Testis (tissue), 3 donors: ENCODE results near the gene SLC34A1. TPM values are rescaled to one million over a fixed set of nuclear protein-coding genes. Genes with fewer than 3 reads are reported as not detected.

Experiments used
- DNase-seq: peaks from one replicate; pipeline ENCODE4 v3.0.0-alpha.2; 2019
- H3K27ac ChIP-seq, 2 donors: fragments of 200-600 bp; sonication (generic); one replicate each; pipeline ENCODE4 v1.5.1; 2019
- H3K27me3 ChIP-seq: fragments of 200-600 bp; sonication (generic); one replicate; pipeline ENCODE4 v1.5.1; 2019
- H3K36me3 ChIP-seq: fragments of 200-600 bp; sonication (generic); one replicate; pipeline ENCODE4 v1.5.1; 2017; ENCODE audit warnings: low read depth; ENCODE audit errors: missing control alignments
- H3K4me1 ChIP-seq: fragments of 200-600 bp; sonication (generic); one replicate; pipeline ENCODE4 v1.5.1; 2019
- H3K4me3 ChIP-seq, 2 donors: fragments of 200-600 bp; sonication (generic); one replicate each; pipeline ENCODE4 v1.5.1; 2017 to 2019
- H3K9me3 ChIP-seq: fragments of 200-600 bp; sonication (generic); one replicate; pipeline ENCODE4 v1.5.1; 2017
- POLR2A ChIP-seq: fragments of 450-650 bp; IDR thresholded peaks from one replicate; pipeline ENCODE4 v1.6.1; 2017; ENCODE audit warnings: antibody characterized with exemption, mild to moderate bottlenecking, moderate library complexity
- WGBS, 2 donors: methylation state at CpG; one replicate each; pipeline ENCODE4 v1.1.5; 2018; 5-methylcytosine and 5-hydroxymethylcytosine counted together
- intact Hi-C: fragments of 100-400 bp; cut with DNase I; formaldehyde crosslinking; loops from one replicate; pipeline ENCODE4 v1.15.1; 2023; ENCODE audit warnings: low total_unique reads
- polyA plus RNA-seq: library from polyadenylated mRNA; stranded (reverse); fragments of 350-450 nt; fragmentation: Illumina TruSeq; extraction: RNeasy Lipid Tissue Mini Kit (QIAGEN cat#74804); gene quantifications from one replicate; pipeline ENCODE4 v1.2.3, GENCODE V29; 2014; ENCODE audit warnings: low read depth, low replicate concordance; ENCODE audit not compliant: insufficient read depth
- total RNA-seq, 2 donors: library from RNA; depleted of rRNA; stranded (reverse); fragments of >200 nt; gene quantifications; one replicate each; pipeline ENCODE4 v1.2.3, GENCODE V29; 2016
- TF ChIP-seq, protein P1 (sequence below), 3 experiments: fragments of 450-650 bp in 2 of 3; fragments of 200-600 bp in 1 of 3; sonication (generic) in 1 of 3; IDR thresholded peaks; one replicate each; pipeline ENCODE4 v1.5.1; 2016 to 2019; ENCODE audit warnings: antibody characterized with exemption in 3 of 3, mild to moderate bottlenecking in 2 of 3, moderate library complexity in 1 of 3

The SLC34A1 gene
- total and polyA plus RNA-seq, 3 donors from 2014 or later, result 0.19 TPM; not detected in 2

GRCh38 chr5:177354711-177355110 lies 29.5 kb upstream of the SLC34A1 start:
- intact Hi-C loops, result no loop called here
- no peak overlapping the region for H3K4me3 ChIP-seq
- no peak overlapping the region for H3K27ac ChIP-seq
- H3K27me3 ChIP-seq, result no peaks in the 10 kb centered on the region
- no peak for DNase-seq
- TF ChIP-seq, protein P1, sequence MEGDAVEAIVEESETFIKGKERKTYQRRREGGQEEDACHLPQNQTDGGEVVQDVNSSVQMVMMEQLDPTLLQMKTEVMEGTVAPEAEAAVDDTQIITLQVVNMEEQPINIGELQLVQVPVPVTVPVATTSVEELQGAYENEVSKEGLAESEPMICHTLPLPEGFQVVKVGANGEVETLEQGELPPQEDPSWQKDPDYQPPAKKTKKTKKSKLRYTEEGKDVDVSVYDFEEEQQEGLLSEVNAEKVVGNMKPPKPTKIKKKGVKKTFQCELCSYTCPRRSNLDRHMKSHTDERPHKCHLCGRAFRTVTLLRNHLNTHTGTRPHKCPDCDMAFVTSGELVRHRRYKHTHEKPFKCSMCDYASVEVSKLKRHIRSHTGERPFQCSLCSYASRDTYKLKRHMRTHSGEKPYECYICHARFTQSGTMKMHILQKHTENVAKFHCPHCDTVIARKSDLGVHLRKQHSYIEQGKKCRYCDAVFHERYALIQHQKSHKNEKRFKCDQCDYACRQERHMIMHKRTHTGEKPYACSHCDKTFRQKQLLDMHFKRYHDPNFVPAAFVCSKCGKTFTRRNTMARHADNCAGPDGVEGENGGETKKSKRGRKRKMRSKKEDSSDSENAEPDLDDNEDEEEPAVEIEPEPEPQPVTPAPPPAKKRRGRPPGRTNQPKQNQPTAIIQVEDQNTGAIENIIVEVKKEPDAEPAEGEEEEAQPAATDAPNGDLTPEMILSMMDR (IDR thresholded peaks at IDR 0.05), result no peak
- TF ChIP-seq POLR2A, result no peak
- H3K36me3 ChIP-seq, result no peaks in the 10 kb centered on the region
- peaks cover 12% of the 10 kb centered on the region for H3K4me1 ChIP-seq
- H3K9me3 ChIP-seq, result no peaks in the 10 kb centered on the region
- WGBS, 2 donors, result 71 to 77% methylated on average over 3 of the region's 3 CpGs

DNA sequence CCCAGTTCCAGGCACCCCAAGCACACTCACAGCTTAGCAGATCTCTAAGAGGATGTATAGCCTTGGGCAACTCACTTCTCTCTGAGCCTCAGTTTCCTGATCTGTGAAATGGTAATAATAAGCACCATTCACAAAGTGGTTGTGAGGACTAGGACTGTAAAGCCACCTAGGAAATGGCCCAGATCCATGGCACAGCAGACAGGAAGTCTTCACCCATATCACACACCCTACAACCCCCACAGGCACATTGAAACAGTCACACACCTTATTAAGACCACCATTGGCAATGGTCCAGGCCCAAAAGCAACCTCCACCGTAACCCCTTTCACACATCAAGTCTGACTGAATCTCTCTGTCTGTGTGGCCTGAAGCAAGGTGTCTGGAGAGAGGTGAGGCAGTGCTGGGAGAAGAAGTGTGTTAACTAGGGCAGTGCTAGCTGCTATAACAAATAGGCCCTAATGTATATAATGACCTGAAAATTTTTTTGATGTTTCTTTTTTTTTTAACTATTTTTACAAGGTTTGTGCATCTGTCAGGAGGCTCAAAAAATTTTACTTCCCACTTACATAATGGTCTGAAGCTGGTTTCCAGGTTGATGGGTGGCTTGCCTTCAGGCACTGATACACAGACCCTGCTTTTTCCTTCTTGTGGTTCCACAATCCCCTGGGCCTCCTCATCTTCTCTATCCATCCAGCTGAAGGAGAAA lies 28.9 kb upstream of the SLC34A1 start:
- intact Hi-C loops, result no loop called here
- no peak for TF ChIP-seq POLR2A
- TF ChIP-seq, protein P1 (IDR thresholded peaks at IDR 0.05), result no peak

DNA sequence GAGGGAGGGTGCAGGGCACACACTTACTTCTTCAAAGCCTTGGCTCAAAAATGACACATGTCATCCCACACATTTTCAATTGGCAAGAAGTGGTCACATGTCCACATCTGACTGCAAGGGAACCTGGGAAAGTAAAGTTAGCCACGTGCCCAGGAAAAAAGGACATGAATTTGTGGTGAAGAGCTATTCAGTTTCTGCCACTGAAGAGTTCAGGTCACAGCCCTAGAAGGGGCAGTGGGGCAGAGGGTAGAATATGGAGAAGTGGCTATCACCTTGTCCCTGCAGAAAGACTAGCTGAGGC lies 28.4 kb upstream of the SLC34A1 start:
- intact Hi-C loops, result no loop called here
- Histone ChIP-seq H3K27ac (no peak overlapping the region), H3K4me3 (no peak overlapping the region), H3K36me3 (no peaks in the 10 kb centered on the region), H3K9me3 (no peaks in the 10 kb centered on the region), H3K4me1 (peaks cover under 1% of the 10 kb centered on the region), H3K27me3 (no peaks in the 10 kb centered on the region)
- WGBS, 2 donors, result 33 to 42% methylated on average over 1 of the region's 1 CpG
- no peak for TF ChIP-seq POLR2A
- TF ChIP-seq, protein P1 (IDR thresholded peaks at IDR 0.05), result no peak
- DNase-seq, result no peak

More for the DNA sequence above, 28.9 kb upstream of the SLC34A1 start:
- Histone ChIP-seq H3K27me3 (no peaks in the 10 kb centered on the region), H3K27ac (no peak overlapping the region), H3K9me3 (no peaks in the 10 kb centered on the region), H3K4me3 (no peak overlapping the region), H3K36me3 (no peaks in the 10 kb centered on the region), H3K4me1 (peaks cover 6% of the 10 kb centered on the region)
- no peak for DNase-seq
- WGBS, 2 donors, result 83 to 92% methylated on average over 1 of the region's 1 CpG

DNA sequence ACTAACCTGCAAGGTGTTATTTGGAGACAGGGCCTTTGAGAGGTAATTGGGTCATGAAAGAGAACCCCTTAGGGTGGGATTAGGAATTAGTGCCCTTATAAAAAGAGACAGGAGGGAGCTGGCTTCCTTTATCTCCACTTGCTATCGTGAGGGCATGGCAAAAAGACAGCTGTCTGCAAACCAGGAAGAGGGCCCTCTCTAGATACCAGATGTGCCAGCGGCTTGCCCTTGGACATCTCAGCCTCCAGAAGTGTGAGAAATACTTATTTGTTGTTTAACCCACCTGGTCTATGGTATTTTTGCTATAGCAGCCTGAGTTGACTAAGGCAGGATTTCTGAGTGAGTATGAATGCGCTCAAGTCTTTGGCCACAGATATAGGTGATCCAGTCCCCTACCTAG lies 27.5 kb upstream of the SLC34A1 start:
- 62 to 73% methylated on average over 3 of the region's 3 CpGs for whole genome bisulfite sequencing, 2 donors
- no peak for DNase-seq
- intact Hi-C loops, result no loop called here
- Histone ChIP-seq H3K4me1 (no peaks in the 10 kb centered on the region), H3K27ac (no peak overlapping the region), H3K36me3 (no peaks in the 10 kb centered on the region), H3K9me3 (no peaks in the 10 kb centered on the region), H3K4me3 (no peak overlapping the region), H3K27me3 (no peaks in the 10 kb centered on the region)
- TF ChIP-seq POLR2A, result no peak

DNA sequence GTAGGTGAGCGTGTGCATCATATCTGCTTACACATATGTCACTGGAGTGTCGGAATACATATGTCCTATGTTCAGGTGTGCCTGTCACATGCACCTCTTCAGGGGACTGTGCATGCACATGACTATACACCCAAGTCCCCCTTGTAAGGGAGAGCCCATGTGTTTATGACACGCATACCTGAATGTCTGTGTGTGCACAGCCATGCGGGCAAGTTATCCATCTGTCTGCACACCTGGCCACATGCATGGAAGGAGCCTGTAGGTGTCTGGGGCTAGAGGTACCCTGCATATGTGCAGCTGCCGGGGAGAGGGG lies 27.1 kb upstream of the SLC34A1 start:
- intact Hi-C loops, result no loop called here
- H3K27me3 ChIP-seq, result no peaks in the 10 kb centered on the region
- TF ChIP-seq, protein P1 (IDR thresholded peaks at IDR 0.05), result no peak
- TF ChIP-seq POLR2A, result no peak
- DNase-seq, result no peak
- H3K27ac ChIP-seq, result no peak overlapping the region
- no peaks in the 10 kb centered on the region for H3K4me1 ChIP-seq
- H3K9me3 ChIP-seq, result no peaks in the 10 kb centered on the region
- WGBS, 2 donors, result 87 to 100% methylated on average over 3 to 5 of the region's 5 CpGs
- H3K4me3 ChIP-seq, result no peak overlapping the region
- no peaks in the 10 kb centered on the region for H3K36me3 ChIP-seq
